ENCODE measurements around the gene ZIC2.

The ZIC2 gene

GRCh38 chr13:99969919-99970650, 11.5 kb upstream of the ZIC2 start (continued):
- TF ChIP-seq BCL11A (tag by site-specific recombination; IDR thresholded peaks at IDR 0.05; ENCODE audit: low read depth) (no peak), ZNF747 (tag by site-specific recombination; IDR thresholded peaks at IDR 0.05) (no peak), ZNF530 (tag by site-specific recombination; IDR thresholded peaks at IDR 0.05; ENCODE audit: low read depth) (no peak), SP2 (tag by site-specific recombination; IDR thresholded peaks at IDR 0.05) (peak; percentile 27), ZNF133 (tag by site-specific recombination; IDR thresholded peaks at IDR 0.05) (no peak), ZNF76 (tag by site-specific recombination; IDR thresholded peaks at IDR 0.05; ENCODE audit: borderline replicate concordance, low read depth) (0 out of 2 replicates have a peak, but pooled peaks have one; percentile 11), ZBTB21 (tag by site-specific recombination; IDR thresholded peaks at IDR 0.05) (no peak), ZNF645 (tag by site-specific recombination; IDR thresholded peaks at IDR 0.05) (peak; percentile 52; the same call in 1 of the 2 replicates), ZNF2 (tag by site-specific recombination; IDR thresholded peaks at IDR 0.05) (peak; percentile 66; the same call in 1 of the 2 replicates), ZNF501 (tag by site-specific recombination; IDR thresholded peaks at IDR 0.05) (peak; percentile 64; the same call in 1 of the 2 replicates), GLI4 (tag by site-specific recombination; IDR thresholded peaks at IDR 0.05) (0 out of 2 replicates have a peak, but pooled peaks have one; percentile 51), TCF7L2 (IDR thresholded peaks at IDR 0.05; ENCODE audit: borderline replicate concordance, low read depth, low read length) (no peak), ZNF624 (tag by site-specific recombination; IDR thresholded peaks at IDR 0.05) (no peak), ZNF658 (tag by site-specific recombination; IDR thresholded peaks at IDR 0.05) (no peak), ATF2 (tag by site-specific recombination; IDR thresholded peaks at IDR 0.05; ENCODE audit: low read depth) (0 out of 2 replicates have a peak, but pooled peaks have one; percentile 8), SETDB1 (IDR thresholded peaks at IDR 0.05; ENCODE audit: insufficient read length, low read length) (no peak), ZNF362 (tag by site-specific recombination; IDR thresholded peaks at IDR 0.05) (peak; percentile 96), ZNF660 (tag by site-specific recombination; IDR thresholded peaks at IDR 0.05) (0 out of 2 replicates have a peak, but pooled peaks have one; percentile 9), OVOL3 (tag by site-specific recombination; IDR thresholded peaks at IDR 0.05) (no peak), SCRT2 (tag by site-specific recombination; IDR thresholded peaks at IDR 0.05) (peak; percentile 99), ZEB2 (tag by site-specific recombination; IDR thresholded peaks at IDR 0.05) (peak; percentile 73), ZNF239 (tag by site-specific recombination; IDR thresholded peaks at IDR 0.05) (no peak), ZNF394 (tag by site-specific recombination; IDR thresholded peaks at IDR 0.05; ENCODE audit: borderline replicate concordance) (peak; percentile 50; the same call in 1 of the 2 replicates), ZNF174 (tag by site-specific recombination; IDR thresholded peaks at IDR 0.05) (no peak), ZNF692 (tag by site-specific recombination; IDR thresholded peaks at IDR 0.05) (no peak; the same call in 1 of the 2 replicates), KLF9 (tag by site-specific recombination; IDR thresholded peaks at IDR 0.05; ENCODE audit: low read depth) (peak; percentile 45; the same call in 1 of the 2 replicates), ZNF223 (tag by site-specific recombination; IDR thresholded peaks at IDR 0.05) (no peak), YY1 (tag by site-specific recombination; IDR thresholded peaks at IDR 0.05) (peak; percentile 49), ZNF600 (tag by site-specific recombination; IDR thresholded peaks at IDR 0.05) (peak; percentile 85), ZNF837 (tag by site-specific recombination; IDR thresholded peaks at IDR 0.05) (no peak), ZNF366 (tag by site-specific recombination; conservative IDR thresholded peaks at IDR 0.05) (no peak), SCRT1 (tag by site-specific recombination; IDR thresholded peaks at IDR 0.05; ENCODE audit: borderline replicate concordance) (peak; percentile 93), WT1 (tag by site-specific recombination; IDR thresholded peaks at IDR 0.05) (0 out of 2 replicates have a peak, but pooled peaks have one; percentile 25), ZNF37A (tag by site-specific recombination; IDR thresholded peaks at IDR 0.05) (no peak), ZBTB48 (tag by site-specific recombination; IDR thresholded peaks at IDR 0.05) (no peak), ZNF707 (tag by site-specific recombination; IDR thresholded peaks at IDR 0.05) (no peak)
